ENCODE data around the gene ANO10. TPM values are rescaled to one million over a fixed set of nuclear protein-coding genes. Genes with fewer than 3 reads are reported as not detected.

ANO10 gene
- total RNA-seq, 1 experiment from 2014 or later = 15.0 TPM

DNA sequence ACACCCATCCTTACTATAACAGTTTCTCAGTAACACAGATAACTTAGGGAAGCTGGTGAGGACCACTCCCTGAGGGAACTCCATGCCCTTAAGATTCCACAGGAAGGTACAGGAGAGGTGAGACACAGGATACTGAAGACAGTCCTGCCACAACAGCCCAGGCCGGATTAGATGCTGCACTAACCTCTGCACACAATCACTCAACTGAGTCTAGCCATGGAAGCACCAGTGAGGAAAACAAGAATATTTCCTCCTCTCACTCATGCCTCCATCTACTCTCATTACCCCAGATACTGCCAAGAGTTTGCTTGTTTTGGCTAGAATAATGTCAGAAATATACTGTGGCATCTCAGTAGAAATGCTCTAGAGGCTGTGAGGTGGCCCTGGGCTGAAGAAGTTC lies 3.7 kb downstream of the ANO10 start:
- peaks cover 8% of the 10 kb centered on the region for H3K4me1 Mint-ChIP-seq (ENCODE audit: insufficient read depth, unreplicated experiment)
- no peak overlapping the region for H3K4me3 Mint-ChIP-seq (ENCODE audit: unreplicated experiment)
- H3K36me3 Mint-ChIP-seq (ENCODE audit: insufficient read depth, unreplicated experiment) = peaks cover 5% of the 10 kb centered on the region
- H3K9me3 Mint-ChIP-seq (ENCODE audit: unreplicated experiment) = no peaks in the 10 kb centered on the region
- no peak overlapping the region for H3K27ac Mint-ChIP-seq (ENCODE audit: low read depth, unreplicated experiment)
- ChIA-PET CTCF (no interaction called here), POLR2A (interaction anchor here (1.4 kb wide), 1 partner anchor 73 kb away, joined by 4 read pairs; the partner anchor contains the start of gene ABHD5)
- intact Hi-C loops (cut with micrococcal nuclease) = no loop called here
- DNase-seq (ENCODE audit: unreplicated experiment) = no peak
- no peak for TF ChIP-seq CTCF (IDR thresholded peaks at IDR 0.05; ENCODE audit: unreplicated experiment)
- no peaks in the 10 kb centered on the region for H3K27me3 Mint-ChIP-seq (ENCODE audit: insufficient read depth, unreplicated experiment)
- BruUV-seq (replicated peaks) = no TSS peak

DNA sequence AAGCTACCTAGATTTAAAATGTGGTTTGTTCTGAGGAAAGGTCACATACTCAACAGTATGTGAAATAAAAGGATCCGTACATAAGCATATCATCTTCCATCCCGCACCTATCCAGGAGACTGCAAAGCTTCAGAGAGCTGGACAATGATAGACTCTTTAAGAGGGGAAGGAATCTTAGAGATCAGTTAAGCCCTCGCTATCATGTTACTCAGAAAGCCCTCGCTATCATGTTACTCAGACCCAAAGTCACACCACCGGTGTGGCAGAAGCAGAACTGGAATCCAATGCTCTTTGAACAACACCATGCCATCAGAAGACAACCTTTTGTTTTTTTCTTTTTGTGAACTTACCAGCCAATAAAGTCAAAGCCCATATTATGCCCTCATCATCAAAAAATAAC lies 5.8 kb downstream of the ANO10 start:
- TF ChIP-seq CTCF (IDR thresholded peaks at IDR 0.05; ENCODE audit: unreplicated experiment) = no peak
- Mint-ChIP-seq H3K4me3 (ENCODE audit: unreplicated experiment) (no peak overlapping the region), H3K27ac (ENCODE audit: low read depth, unreplicated experiment) (no peak overlapping the region), H3K4me1 (ENCODE audit: insufficient read depth, unreplicated experiment) (no peaks in the 10 kb centered on the region), H3K36me3 (ENCODE audit: insufficient read depth, unreplicated experiment) (peaks cover 5% of the 10 kb centered on the region), H3K9me3 (ENCODE audit: unreplicated experiment) (no peaks in the 10 kb centered on the region), H3K27me3 (ENCODE audit: insufficient read depth, unreplicated experiment) (no peaks in the 10 kb centered on the region)
- CTCF ChIA-PET = interaction anchor here (1.4 kb wide), 1 partner anchor 71 kb away, joined by 3 read pairs; no protein-coding TSS in a partner anchor
- intact Hi-C loops (cut with micrococcal nuclease) = no loop called here
- DNase-seq (ENCODE audit: unreplicated experiment) = no peak
- BruUV-seq (replicated peaks) = no TSS peak
- POLR2A ChIA-PET = no interaction called here

GRCh38 chr3:43615133-43615532 lies 6.7 kb downstream of the ANO10 start:
- intact Hi-C loops (cut with micrococcal nuclease) = no loop called here
- H3K36me3 Mint-ChIP-seq (ENCODE audit: insufficient read depth, unreplicated experiment) = peaks cover 5% of the 10 kb centered on the region
- ChIA-PET CTCF (interaction anchor here (1.0 to 1.4 kb wide), 2 partner anchors 9 to 71 kb away, joined by 3 read pairs; no protein-coding TSS in a partner anchor), POLR2A (interaction anchor here (0.5 kb wide), 1 partner anchor 153 kb away, joined by 3 read pairs; no protein-coding TSS in a partner anchor)
- BruUV-seq (replicated peaks) = no TSS peak
- H3K4me1 Mint-ChIP-seq (ENCODE audit: insufficient read depth, unreplicated experiment) = no peaks in the 10 kb centered on the region
- no peak for DNase-seq (ENCODE audit: unreplicated experiment)
- no peak for TF ChIP-seq CTCF (IDR thresholded peaks at IDR 0.05; ENCODE audit: unreplicated experiment)
- no peaks in the 10 kb centered on the region for H3K27me3 Mint-ChIP-seq (ENCODE audit: insufficient read depth, unreplicated experiment)
- H3K27ac Mint-ChIP-seq (ENCODE audit: low read depth, unreplicated experiment) = no peak overlapping the region
- H3K9me3 Mint-ChIP-seq (ENCODE audit: unreplicated experiment) = no peaks in the 10 kb centered on the region
- no peak overlapping the region for H3K4me3 Mint-ChIP-seq (ENCODE audit: unreplicated experiment)

- no peak for TF ChIP-seq CTCF (IDR thresholded peaks at IDR 0.05; ENCODE audit: unreplicated experiment)
- Mint-ChIP-seq H3K36me3 (ENCODE audit: insufficient read depth, unreplicated experiment) (peaks cover 5% of the 10 kb centered on the region), H3K4me3 (ENCODE audit: unreplicated experiment) (no peak overlapping the region), H3K27ac (ENCODE audit: low read depth, unreplicated experiment) (no peak overlapping the region), H3K27me3 (ENCODE audit: insufficient read depth, unreplicated experiment) (no peaks in the 10 kb centered on the region), H3K9me3 (ENCODE audit: unreplicated experiment) (no peaks in the 10 kb centered on the region), H3K4me1 (ENCODE audit: insufficient read depth, unreplicated experiment) (no peaks in the 10 kb centered on the region)
- intact Hi-C loops (cut with micrococcal nuclease) = no loop called here
- POLR2A ChIA-PET = interaction anchor here (0.6 kb wide), 1 partner anchor 9 kb away, joined by 3 read pairs; no protein-coding TSS in a partner anchor
- no TSS peak for BruUV-seq (replicated peaks)
- CTCF ChIA-PET = interaction anchor here (1.0 kb wide), 1 partner anchor 8 kb away, joined by 3 read pairs; no protein-coding TSS in a partner anchor
- DNase-seq (ENCODE audit: unreplicated experiment) = no peak
These were observed 7.8 kb downstream of the ANO10 start for GRCh38 chr3:43613976-43614375.

All from MCF 10A (cell line).